ENCODE measurements around the gene FAAP20. TPM values are rescaled to one million over a fixed set of nuclear protein-coding genes. Genes with fewer than 3 reads are reported as not detected.

FAAP20 gene
- total and polyA plus RNA-seq, 2 of the 8 experiments (the other 6 are each of a cell fraction or from before 2014, with no cell fraction given): 58.4 to 99.8 TPM

- TF ChIP-seq ZNF274 (IDR thresholded peaks at IDR 0.05; ENCODE audit: borderline replicate concordance, extremely low read depth, low read length) (no peak), NRF1 (IDR thresholded peaks at IDR 0.05; ENCODE audit: low read depth, low read length) (no peak), HDAC6 (IDR thresholded peaks at IDR 0.05; ENCODE audit: low read depth, low read length) (no peak), KDM5A (IDR thresholded peaks at IDR 0.05; ENCODE audit: low read length) (no peak), CEBPB (IDR thresholded peaks at IDR 0.05; ENCODE audit: low read depth, low read length) (no peak)
Measured at GRCh38 chr1:2145946-2146835, 48.4 kb downstream of the FAAP20 start (continued).

Measured in H1 (cell line).